Measurements from ENCODE around the gene RNU1-4.
"Not testable (repeated sequence)": the region's sequence is repeated elsewhere in the genome, so short reads cannot be mapped to it uniquely, and the experiment has no call there.

GRCh38 chr1:16703141-16703540 is 37.2 kb upstream of the RNU1-4 start:
- TF ChIP-seq CREB1 (IDR thresholded peaks at IDR 0.05; ENCODE audit: low read depth); SP1 (IDR thresholded peaks at IDR 0.05; ENCODE audit: low read depth, low read length); ASH2L (IDR thresholded peaks at IDR 0.05; ENCODE audit: borderline replicate concordance, low read depth); POLR2AphosphoS5 (IDR thresholded peaks at IDR 0.05; ENCODE audit: low read length); SUZ12 (IDR thresholded peaks at IDR 0.05; ENCODE audit: unreplicated experiment): not testable (repeated sequence)
